HEK293 (cell line): ENCODE measurements around the gene SMCO4.

ENCODE experiments used
- CTCF ChIA-PET: fragments of 350-600 bp; formaldehyde crosslinking; extraction: SDS; loops from one replicate; lab custom pipeline; 2021; ENCODE audit warnings: antibody characterized with exemption; lab: Yijun Ruan, JAX
- POLR2A ChIA-PET: fragments of 300-600 bp; formaldehyde crosslinking; extraction: SDS; loops from one replicate; lab custom pipeline; 2020; ENCODE audit warnings: antibody characterized with exemption, inconsistent platforms; lab: Yijun Ruan, JAX
- H3K27ac ChIP-seq: fragments of 200-500 bp; sonication (Bioruptor generic); 2 replicates; pipeline ENCODE4 v1.5.1; 2014; ENCODE audit warnings: low read depth, low read length, control low read depth, inconsistent platforms; ENCODE audit errors: extremely low read depth
- H3K36me3 ChIP-seq, 2 experiments: fragments of 200-500 bp in 1 of 2; sonication (Bioruptor generic) in 1 of 2; 1 replicate in 1 of 2; 2 replicates in 1 of 2; pipeline ENCODE4 v1.5.1; 2014 to 2017; ENCODE audit warnings: inconsistent platforms in 2 of 2, low read length in 2 of 2; ENCODE audit not compliant: control insufficient read depth in 2 of 2, insufficient read depth in 1 of 2
- H3K4me1 ChIP-seq: fragments of 200-500 bp; sonication (Bioruptor generic); 2 replicates; pipeline ENCODE4 v1.5.1; 2014; ENCODE audit warnings: mild to moderate bottlenecking, low read length, inconsistent platforms; ENCODE audit not compliant: control insufficient read depth, insufficient read depth
- H3K4me3 ChIP-seq: 2 replicates; pipeline ENCODE4 v1.5.1; 2011; ENCODE audit warnings: low read depth, mild to moderate bottlenecking, control low read depth, low read length, moderate library complexity
- H3K9me3 ChIP-seq: fragments of 200-500 bp; sonication (Bioruptor generic); 2 replicates; pipeline ENCODE4 v1.5.1; 2014; ENCODE audit warnings: low read depth, low read length, inconsistent platforms; ENCODE audit not compliant: control insufficient read depth, insufficient read depth
- AEBP2 ChIP-seq: fragments of 450-650 bp; formaldehyde crosslinking; IDR thresholded peaks from 2 replicates; pipeline ENCODE4 v1.5.1; 2016; ENCODE audit warnings: missing biosample characterization, missing genetic modification characterization, borderline replicate concordance
- ELK4 ChIP-seq: IDR thresholded peaks from 2 replicates; pipeline ENCODE4 v1.6.1; 2011; ENCODE audit warnings: mild to moderate bottlenecking, low read depth, low read length, borderline replicate concordance
- GLI4 ChIP-seq: fragments of 450-650 bp; formaldehyde crosslinking; IDR thresholded peaks from 2 replicates; pipeline ENCODE4 v1.5.1; 2016; ENCODE audit warnings: missing biosample characterization, missing genetic modification characterization
- KLF8 ChIP-seq: fragments of 450-650 bp; formaldehyde crosslinking; IDR thresholded peaks from 2 replicates; pipeline ENCODE4 v1.5.1; 2016; ENCODE audit warnings: missing biosample characterization, missing genetic modification characterization
- MZF1 ChIP-seq: fragments of 450-650 bp; formaldehyde crosslinking; IDR thresholded peaks from 2 replicates; pipeline ENCODE4 v1.5.1; 2017; ENCODE audit warnings: missing biosample characterization, missing genetic modification characterization, borderline replicate concordance
- PRDM6 ChIP-seq: fragments of 450-650 bp; formaldehyde crosslinking; IDR thresholded peaks from 2 replicates; pipeline ENCODE4 v1.5.1; 2017; ENCODE audit warnings: missing biosample characterization, missing genetic modification characterization
- SP7 ChIP-seq: fragments of 450-650 bp; formaldehyde crosslinking; IDR thresholded peaks from 2 replicates; pipeline ENCODE4 v1.5.1; 2016; ENCODE audit warnings: missing biosample characterization, missing genetic modification characterization
- ZBTB26 ChIP-seq: fragments of 450-650 bp; formaldehyde crosslinking; optimal IDR thresholded peaks from 2 replicates; pipeline ENCODE3; 2016; ENCODE audit warnings: missing biosample characterization, mild to moderate bottlenecking, missing genetic modification characterization
- ZBTB7A ChIP-seq: fragments of 450-650 bp; formaldehyde crosslinking; IDR thresholded peaks from 2 replicates; pipeline ENCODE4 v1.5.1; 2016; ENCODE audit warnings: low read depth, missing biosample characterization, missing genetic modification characterization
- ZIC2 ChIP-seq: fragments of 450-650 bp; formaldehyde crosslinking; IDR thresholded peaks from 2 replicates; pipeline ENCODE4 v1.5.1; 2016; ENCODE audit warnings: missing biosample characterization, missing genetic modification characterization
- ZNF18 ChIP-seq: fragments of 450-650 bp; formaldehyde crosslinking; IDR thresholded peaks from 2 replicates; pipeline ENCODE4 v1.5.1; 2016; ENCODE audit warnings: missing biosample characterization, missing genetic modification characterization
- ZNF184 ChIP-seq: fragments of 450-650 bp; IDR thresholded peaks from 2 replicates; pipeline ENCODE4 v1.5.1; 2018; ENCODE audit warnings: missing biosample characterization, mild to moderate bottlenecking, missing genetic modification characterization
- ZNF221 ChIP-seq: fragments of 450-650 bp; formaldehyde crosslinking; IDR thresholded peaks from 2 replicates; pipeline ENCODE4 v1.5.1; 2017; ENCODE audit warnings: missing biosample characterization, missing genetic modification characterization, borderline replicate concordance
- ZNF37A ChIP-seq: fragments of 450-650 bp; IDR thresholded peaks from 2 replicates; pipeline ENCODE4 v1.5.1; 2018; ENCODE audit warnings: missing biosample characterization, missing genetic modification characterization
- ZNF521 ChIP-seq: fragments of 450-650 bp; formaldehyde crosslinking; IDR thresholded peaks from 2 replicates; pipeline ENCODE4 v1.5.1; 2017; ENCODE audit warnings: missing biosample characterization, mild to moderate bottlenecking, missing genetic modification characterization
- ZNF626 ChIP-seq: fragments of 450-650 bp; sonication (Bioruptor Pico); formaldehyde crosslinking; IDR thresholded peaks from 2 replicates; pipeline ENCODE4 v1.5.1; 2018; ENCODE audit warnings: missing biosample characterization, missing genetic modification characterization, inconsistent platforms
- ZNF677 ChIP-seq: fragments of 450-650 bp; IDR thresholded peaks from 2 replicates; pipeline ENCODE4 v1.5.0; 2018; ENCODE audit warnings: missing biosample characterization, mild to moderate bottlenecking, missing genetic modification characterization, moderate library complexity
- ZNF76 ChIP-seq: fragments of 450-650 bp; formaldehyde crosslinking; IDR thresholded peaks from 2 replicates; pipeline ENCODE4; 2016; ENCODE audit warnings: low read depth, missing biosample characterization, missing genetic modification characterization, borderline replicate concordance
- ZNF777 ChIP-seq: fragments of 450-650 bp; formaldehyde crosslinking; IDR thresholded peaks from 2 replicates; pipeline ENCODE4 v1.5.1; 2017; ENCODE audit warnings: missing biosample characterization, missing genetic modification characterization, borderline replicate concordance
- TF ChIP-seq, protein P1 (sequence below): fragments of 450-650 bp; formaldehyde crosslinking; IDR thresholded peaks from 2 replicates; pipeline ENCODE4 v1.5.1; 2016; ENCODE audit warnings: missing biosample characterization, missing genetic modification characterization, low read depth
- TF ChIP-seq, protein P2 (sequence below): fragments of 450-650 bp; formaldehyde crosslinking; IDR thresholded peaks from 2 replicates; pipeline ENCODE4 v1.5.1; 2016; ENCODE audit warnings: missing biosample characterization, missing genetic modification characterization

SMCO4 gene

GRCh38 chr11:93501856-93502255 is 41.3 kb downstream of the SMCO4 start:
- Histone ChIP-seq H3K4me3 (no peak overlapping the region), H3K4me1 (no peaks in the 10 kb centered on the region), H3K27ac (no peak overlapping the region), H3K9me3 (no peaks in the 10 kb centered on the region), H3K36me3 (peaks cover 0 to 3% of the 10 kb centered on the region in 2 experiments; a peak in 1 of 3 replicates)
- POLR2A ChIA-PET = no interaction called here
- TF ChIP-seq ZNF76 = no peak
- TF ChIP-seq, protein P1, sequence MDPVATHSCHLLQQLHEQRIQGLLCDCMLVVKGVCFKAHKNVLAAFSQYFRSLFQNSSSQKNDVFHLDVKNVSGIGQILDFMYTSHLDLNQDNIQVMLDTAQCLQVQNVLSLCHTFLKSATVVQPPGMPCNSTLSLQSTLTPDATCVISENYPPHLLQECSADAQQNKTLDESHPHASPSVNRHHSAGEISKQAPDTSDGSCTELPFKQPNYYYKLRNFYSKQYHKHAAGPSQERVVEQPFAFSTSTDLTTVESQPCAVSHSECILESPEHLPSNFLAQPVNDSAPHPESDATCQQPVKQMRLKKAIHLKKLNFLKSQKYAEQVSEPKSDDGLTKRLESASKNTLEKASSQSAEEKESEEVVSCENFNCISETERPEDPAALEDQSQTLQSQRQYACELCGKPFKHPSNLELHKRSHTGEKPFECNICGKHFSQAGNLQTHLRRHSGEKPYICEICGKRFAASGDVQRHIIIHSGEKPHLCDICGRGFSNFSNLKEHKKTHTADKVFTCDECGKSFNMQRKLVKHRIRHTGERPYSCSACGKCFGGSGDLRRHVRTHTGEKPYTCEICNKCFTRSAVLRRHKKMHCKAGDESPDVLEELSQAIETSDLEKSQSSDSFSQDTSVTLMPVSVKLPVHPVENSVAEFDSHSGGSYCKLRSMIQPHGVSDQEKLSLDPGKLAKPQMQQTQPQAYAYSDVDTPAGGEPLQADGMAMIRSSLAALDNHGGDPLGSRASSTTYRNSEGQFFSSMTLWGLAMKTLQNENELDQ (tag by site-specific recombination) = no peak
- TF ChIP-seq MZF1 (tag by site-specific recombination) = no peak
- no peak for TF ChIP-seq GLI4
- TF ChIP-seq, protein P2, sequence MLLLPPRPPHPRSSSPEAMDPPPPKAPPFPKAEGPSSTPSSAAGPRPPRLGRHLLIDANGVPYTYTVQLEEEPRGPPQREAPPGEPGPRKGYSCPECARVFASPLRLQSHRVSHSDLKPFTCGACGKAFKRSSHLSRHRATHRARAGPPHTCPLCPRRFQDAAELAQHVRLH (tag by site-specific recombination) = no peak
- no peak for TF ChIP-seq SP7 (tag by site-specific recombination)
- no peak for TF ChIP-seq ZNF777 (tag by site-specific recombination)
- no peak for TF ChIP-seq ZNF37A (tag by site-specific recombination)
- TF ChIP-seq PRDM6 (tag by site-specific recombination) = no peak
- no peak for TF ChIP-seq ZBTB26 (tag by site-specific recombination)
- no peak for TF ChIP-seq ZNF521 (tag by site-specific recombination)
- TF ChIP-seq KLF8 (tag by site-specific recombination) = no peak
- no peak for TF ChIP-seq ELK4
- no peak for TF ChIP-seq AEBP2 (tag by site-specific recombination)
- no peak for TF ChIP-seq ZBTB7A (tag by site-specific recombination)
- CTCF ChIA-PET = no interaction called here

GRCh38 chr11:93500759-93501158 is 42.4 kb downstream of the SMCO4 start:
- Histone ChIP-seq H3K4me1 (no peaks in the 10 kb centered on the region), H3K36me3 (peaks cover 0 to 8% of the 10 kb centered on the region in 2 experiments; a peak in 1 of 3 replicates), H3K9me3 (no peaks in the 10 kb centered on the region), H3K4me3 (no peak overlapping the region), H3K27ac (no peak overlapping the region)
- ChIA-PET POLR2A (no interaction called here), CTCF (interaction anchor here (1.3 kb wide), 1 partner anchor 27 kb away, joined by 3 read pairs; no protein-coding TSS in a partner anchor)
- TF ChIP-seq ZNF221 (tag by site-specific recombination) (no peak), ZNF677 (no peak), ZNF184 (tag by site-specific recombination) (no peak), GLI4 (no peak), ZIC2 (tag by site-specific recombination) (no peak), ZNF18 (tag by site-specific recombination) (no peak), ZNF626 (no peak), ZNF37A (tag by site-specific recombination) (no peak)
- TF ChIP-seq, protein P2 (tag by site-specific recombination) = no peak
- TF ChIP-seq, protein P1 (tag by site-specific recombination) = no peak
